HepG2 (cell line): Measurements from ENCODE around the gene CELF5. TPM values are rescaled to one million over a fixed set of nuclear protein-coding genes. Genes with fewer than 3 reads are reported as not detected.

Experiments used
- ATAC-seq: fragments of 200-7000 bp; cut with Tn5 transposase; 3 replicates; pipeline ENCODE4 v1.9.1; 2020; ENCODE audit warnings: mild to moderate bottlenecking, moderate library complexity
- BruUV-seq: library from RNA; stranded (reverse); fragments of 400-500 nt; replicated peaks from 2 replicates; lab custom pipeline; 2021; lab: Mats Ljungman, UMichigan
- CTCF ChIA-PET: fragments of 300-600 bp; formaldehyde crosslinking; extraction: SDS; loops from one replicate; lab custom pipeline; 2021; ENCODE audit warnings: low total read pairs, inconsistent platforms, low intra/inter-chr PET ratio; lab: Yijun Ruan, JAX
- POLR2A ChIA-PET: fragments of 350-600 bp; sonication (Branson Sonifier 250); formaldehyde crosslinking; loops from one replicate; lab custom pipeline; 2020; ENCODE audit warnings: antibody characterized with exemption, inconsistent platforms; lab: Yijun Ruan, JAX
- DNase-seq: peaks from one replicate; pipeline ENCODE4 v3.0.0-alpha.2; 2015; ENCODE audit warnings: low spot score
- FAIRE-seq: peaks from 3 replicates; lab custom pipeline; 2011; peaks lifted over from hg19 to GRCh38; lab: Jason Lieb, UNC
- H2AFZ ChIP-seq: one replicate; pipeline ENCODE4 v1.6.1; 2011; ENCODE audit warnings: low read length, inconsistent platforms
- H3K27ac ChIP-seq: fragments of 300-600 bp; 3 replicates; pipeline ENCODE4 v1.8.0; 2011; ENCODE audit warnings: mixed run types, mild to moderate bottlenecking, mixed read lengths, low read length, inconsistent platforms; ENCODE audit not compliant: insufficient read depth; ENCODE audit errors: extremely low read length
- H3K27me3 ChIP-seq, 2 experiments: fragments of 200-600 bp in 1 of 2; 2 replicates in 1 of 2; 3 replicates in 1 of 2; pipeline versions ENCODE4 v1.6.0 to v1.8.0; 2011; ENCODE audit warnings: low read length in 2 of 2, mild to moderate bottlenecking in 2 of 2, moderate library complexity in 2 of 2, inconsistent platforms in 1 of 2; ENCODE audit not compliant: insufficient read depth in 2 of 2, control insufficient read depth in 1 of 2
- H3K36me3 ChIP-seq, 2 experiments: fragments of 200-600 bp in 1 of 2; replicated peaks in 1 of 2; 2 replicates in 1 of 2; 3 replicates in 1 of 2; pipeline versions ENCODE4 v1.5.1 to v1.8.0; 2011; ENCODE audit warnings: low read length in 2 of 2, inconsistent platforms in 1 of 2; ENCODE audit not compliant: insufficient read depth in 2 of 2, control insufficient read depth in 1 of 2
- H3K4me1 ChIP-seq: 2 replicates; pipeline ENCODE4 v1.5.1; 2012; ENCODE audit warnings: low read length, inconsistent platforms; ENCODE audit not compliant: insufficient read depth
- H3K4me2 ChIP-seq: 2 replicates; pipeline ENCODE4 v1.6.0; 2011; ENCODE audit warnings: low read depth, low read length, inconsistent platforms
- H3K4me3 ChIP-seq, 3 experiments: fragments of 200-600 bp in 1 of 3; sonication (generic), shearing (Covaris generic) in 1 of 3; replicated peaks in 1 of 3; 2 replicates each; pipeline ENCODE4 v1.5.1; 2011 to 2016; ENCODE audit warnings: low read length in 3 of 3, inconsistent platforms in 2 of 3, low read depth in 2 of 3, mild to moderate bottlenecking in 2 of 3, control low read depth in 1 of 3, mixed read lengths in 1 of 3; ENCODE audit not compliant: insufficient read depth in 1 of 3
- H3K79me2 ChIP-seq: one replicate; pipeline ENCODE4 v1.6.1; 2011; ENCODE audit warnings: low read length, inconsistent platforms; ENCODE audit not compliant: insufficient read depth
- H3K9ac ChIP-seq: 2 replicates; pipeline ENCODE4 v1.6.0; 2011; ENCODE audit warnings: mild to moderate bottlenecking, low read depth, low read length, inconsistent platforms; ENCODE audit not compliant: insufficient read depth
- H3K9me3 ChIP-seq: 2 replicates; pipeline ENCODE4 v1.5.1; 2012; ENCODE audit warnings: mild to moderate bottlenecking, low read length
- H4K20me1 ChIP-seq: 2 replicates; pipeline ENCODE4 v1.6.0; 2011; ENCODE audit warnings: inconsistent platforms, mild to moderate bottlenecking, low read length, moderate library complexity; ENCODE audit not compliant: insufficient read depth
- BHLHE40 ChIP-seq: IDR thresholded peaks from 2 replicates; pipeline ENCODE4 v1.6.1; 2011; ENCODE audit warnings: low read length, improper control_type of control experiment
- MAF1 ChIP-seq: sonication (generic); formaldehyde crosslinking; IDR thresholded peaks from 2 replicates; pipeline ENCODE4 v1.5.0; 2020; ENCODE audit warnings: missing genetic modification reagents, borderline replicate concordance
- SMC3 ChIP-seq: IDR thresholded peaks from 2 replicates; pipeline ENCODE4 v1.6.1; 2011; ENCODE audit warnings: low read length, improper control_type of control experiment
- ZC3H13 ChIP-seq: sonication (generic); formaldehyde crosslinking; IDR thresholded peaks from 2 replicates; pipeline ENCODE4 v1.8.1; 2023; ENCODE audit warnings: mild to moderate bottlenecking, missing genetic modification reagents, moderate library complexity
- WGBS: methylation state at CpG from one replicate; pipeline ENCODE4 v1.1.6; 2017; ENCODE audit warnings: low lambda C conversion rate; 5-methylcytosine and 5-hydroxymethylcytosine counted together
- in situ Hi-C: cut with HindIII; loops from 2 replicates; pipeline ENCODE4 v1.10.0; 2017; ENCODE audit warnings: low pct_unique_long_range_greater_than_20kb; ENCODE audit not compliant: extremely low pct_ligation_motif_present
- intact Hi-C: fragments of 100-400 bp; cut with micrococcal nuclease; formaldehyde crosslinking; loops from one replicate; pipeline ENCODE4 v1.10.0; 2022; ENCODE audit not compliant: unreplicated experiment
- polyA plus RNA-seq, 8 experiments: library from polyadenylated mRNA; depleted of rRNA in 3 of 8; stranded (reverse) in 7 of 8; unstranded in 1 of 8; fragments of >200 nt; fragmentation: Illumina TruSeq in 4 of 8; extraction: Trizol in 4 of 8; gene quantifications; 2 replicates each; pipeline versions ENCODE4 v1.2.1 to v1.2.3, GENCODE V29; 2011 to 2016; ENCODE audit warnings: low read depth in 4 of 8, missing spikeins in 1 of 8, mixed read lengths in 1 of 8; ENCODE audit not compliant: insufficient read depth in 1 of 8
- total RNA-seq, 5 experiments: library from RNA; depleted of rRNA; stranded (reverse); fragments of >200 nt; fragmentation: Illumina TruSeq; extraction: Trizol; gene quantifications; 2 replicates each; pipeline ENCODE4 v1.2.3, GENCODE V29; 2016; ENCODE audit warnings: low read depth in 1 of 5
- TF ChIP-seq, protein P1 (sequence below): sonication (generic); formaldehyde crosslinking; IDR thresholded peaks from one replicate; pipeline ENCODE4 v1.5.1; 2020; ENCODE audit warnings: mild to moderate bottlenecking, missing genetic modification reagents; ENCODE audit errors: not compliant biosample characterization
- TF ChIP-seq, protein P2 (sequence below): sonication (generic); formaldehyde crosslinking; IDR thresholded peaks from 2 replicates; pipeline ENCODE4 v1.4.0; 2020; ENCODE audit warnings: missing genetic modification reagents

Gene CELF5
- total and polyA plus RNA-seq, 2 of the 13 experiments (the other 11 are each of a cell fraction or from before 2014, with no cell fraction given): 0.31 to 0.84 TPM

DNA sequence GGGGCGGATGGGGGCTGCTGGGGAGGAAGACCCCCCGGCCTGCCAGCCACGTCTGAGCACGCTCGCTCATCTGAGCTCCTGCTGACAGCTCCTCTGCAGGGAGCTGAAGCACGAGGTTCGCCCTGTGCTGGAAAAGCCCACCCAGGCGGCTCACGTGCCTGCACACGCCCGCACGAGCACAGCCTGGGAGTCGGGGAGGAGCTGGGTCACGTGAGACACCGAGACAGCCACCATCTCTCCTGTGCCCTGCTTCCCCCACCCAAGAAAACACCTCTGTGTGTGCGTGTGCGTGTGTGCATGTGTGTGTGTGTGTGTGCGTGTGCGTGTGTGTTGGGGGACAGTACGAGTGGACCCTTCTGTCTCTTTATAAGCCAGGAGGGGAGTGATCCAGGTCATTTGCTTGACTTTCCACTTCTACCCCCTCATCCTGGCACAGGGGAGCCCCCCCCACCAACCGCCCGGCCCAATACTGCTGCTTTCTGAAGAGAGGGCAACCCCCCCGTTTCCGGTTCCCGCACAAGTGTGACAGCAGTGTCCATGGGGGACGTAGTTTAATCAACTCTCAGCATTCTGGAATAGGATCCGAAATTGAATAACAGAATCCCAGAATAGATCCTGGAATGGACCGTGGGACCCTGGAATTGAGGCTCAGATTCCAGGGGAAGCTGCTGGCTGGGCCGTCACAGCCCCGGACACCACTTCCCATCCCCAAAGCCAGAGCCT is 42.5 kb downstream of the CELF5 start:
- ChIA-PET POLR2A (no interaction called here), CTCF (no interaction called here)
- Histone ChIP-seq H3K9me3 (no peaks in the 10 kb centered on the region), H3K9ac (no peak overlapping the region), H3K4me2 (no peak overlapping the region), H3K4me1 (no peaks in the 10 kb centered on the region), H4K20me1 (no peaks in the 10 kb centered on the region), H3K4me3 (no peak overlapping the region), H3K27ac (no peak overlapping the region), H2AFZ (no peak overlapping the region), H3K36me3 (no peaks in the 10 kb centered on the region), H3K79me2 (no peaks in the 10 kb centered on the region), H3K27me3 (peaks cover 3 to 38% of the 10 kb centered on the region in 2 experiments; a peak in 4 of 5 replicates)
- in situ Hi-C loops: no loop called here
- no TSS peak for BruUV-seq
- TF ChIP-seq ZC3H13 (CRISPR knock-in tag) (no peak), BHLHE40 (peak; percentile 58)
- ATAC-seq (no peak), DNase-seq (no peak), FAIRE-seq (no peak)
- intact Hi-C loops: no loop called here
- 33% methylated on average over 21 of the region's 30 CpGs for WGBS

DNA sequence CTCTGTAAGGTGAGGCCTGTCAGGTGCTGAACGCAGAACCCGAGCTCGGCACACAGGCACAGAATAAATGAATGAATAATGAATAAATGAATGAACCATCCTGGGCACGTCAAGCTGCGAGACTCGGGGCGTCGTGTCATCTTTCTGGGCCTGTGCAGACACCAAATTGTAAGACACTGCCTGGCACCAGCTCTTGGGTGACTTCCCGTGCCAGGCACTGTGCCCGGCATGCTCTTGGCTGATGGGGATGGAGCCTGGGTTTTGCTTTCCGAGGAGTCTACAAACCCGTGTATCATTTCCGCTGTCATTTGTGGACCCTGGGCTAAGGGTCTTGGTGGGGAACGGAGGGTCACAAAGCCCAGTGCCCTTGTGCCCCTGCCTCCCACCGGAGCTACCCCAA is 43.9 kb downstream of the CELF5 start:
- FAIRE-seq (no peak), DNase-seq (no peak), ATAC-seq (no peak)
- Histone ChIP-seq H3K4me3 (no peak overlapping the region), H3K27me3 (peaks cover 5 to 42% of the 10 kb centered on the region in 2 experiments; a peak in 4 of 5 replicates), H2AFZ (no peak overlapping the region), H3K9ac (no peak overlapping the region), H3K27ac (no peak overlapping the region), H3K9me3 (no peaks in the 10 kb centered on the region), H3K79me2 (no peaks in the 10 kb centered on the region), H3K4me1 (no peaks in the 10 kb centered on the region), H4K20me1 (no peaks in the 10 kb centered on the region), H3K36me3 (no peaks in the 10 kb centered on the region), H3K4me2 (no peak overlapping the region)
- BruUV-seq: no TSS peak
- 28% methylated on average over 11 of the region's 15 CpGs for WGBS
- ChIA-PET POLR2A (no interaction called here), CTCF (no interaction called here)
- in situ Hi-C loops: no loop called here
- intact Hi-C loops: no loop called here
- TF ChIP-seq, protein P1, sequence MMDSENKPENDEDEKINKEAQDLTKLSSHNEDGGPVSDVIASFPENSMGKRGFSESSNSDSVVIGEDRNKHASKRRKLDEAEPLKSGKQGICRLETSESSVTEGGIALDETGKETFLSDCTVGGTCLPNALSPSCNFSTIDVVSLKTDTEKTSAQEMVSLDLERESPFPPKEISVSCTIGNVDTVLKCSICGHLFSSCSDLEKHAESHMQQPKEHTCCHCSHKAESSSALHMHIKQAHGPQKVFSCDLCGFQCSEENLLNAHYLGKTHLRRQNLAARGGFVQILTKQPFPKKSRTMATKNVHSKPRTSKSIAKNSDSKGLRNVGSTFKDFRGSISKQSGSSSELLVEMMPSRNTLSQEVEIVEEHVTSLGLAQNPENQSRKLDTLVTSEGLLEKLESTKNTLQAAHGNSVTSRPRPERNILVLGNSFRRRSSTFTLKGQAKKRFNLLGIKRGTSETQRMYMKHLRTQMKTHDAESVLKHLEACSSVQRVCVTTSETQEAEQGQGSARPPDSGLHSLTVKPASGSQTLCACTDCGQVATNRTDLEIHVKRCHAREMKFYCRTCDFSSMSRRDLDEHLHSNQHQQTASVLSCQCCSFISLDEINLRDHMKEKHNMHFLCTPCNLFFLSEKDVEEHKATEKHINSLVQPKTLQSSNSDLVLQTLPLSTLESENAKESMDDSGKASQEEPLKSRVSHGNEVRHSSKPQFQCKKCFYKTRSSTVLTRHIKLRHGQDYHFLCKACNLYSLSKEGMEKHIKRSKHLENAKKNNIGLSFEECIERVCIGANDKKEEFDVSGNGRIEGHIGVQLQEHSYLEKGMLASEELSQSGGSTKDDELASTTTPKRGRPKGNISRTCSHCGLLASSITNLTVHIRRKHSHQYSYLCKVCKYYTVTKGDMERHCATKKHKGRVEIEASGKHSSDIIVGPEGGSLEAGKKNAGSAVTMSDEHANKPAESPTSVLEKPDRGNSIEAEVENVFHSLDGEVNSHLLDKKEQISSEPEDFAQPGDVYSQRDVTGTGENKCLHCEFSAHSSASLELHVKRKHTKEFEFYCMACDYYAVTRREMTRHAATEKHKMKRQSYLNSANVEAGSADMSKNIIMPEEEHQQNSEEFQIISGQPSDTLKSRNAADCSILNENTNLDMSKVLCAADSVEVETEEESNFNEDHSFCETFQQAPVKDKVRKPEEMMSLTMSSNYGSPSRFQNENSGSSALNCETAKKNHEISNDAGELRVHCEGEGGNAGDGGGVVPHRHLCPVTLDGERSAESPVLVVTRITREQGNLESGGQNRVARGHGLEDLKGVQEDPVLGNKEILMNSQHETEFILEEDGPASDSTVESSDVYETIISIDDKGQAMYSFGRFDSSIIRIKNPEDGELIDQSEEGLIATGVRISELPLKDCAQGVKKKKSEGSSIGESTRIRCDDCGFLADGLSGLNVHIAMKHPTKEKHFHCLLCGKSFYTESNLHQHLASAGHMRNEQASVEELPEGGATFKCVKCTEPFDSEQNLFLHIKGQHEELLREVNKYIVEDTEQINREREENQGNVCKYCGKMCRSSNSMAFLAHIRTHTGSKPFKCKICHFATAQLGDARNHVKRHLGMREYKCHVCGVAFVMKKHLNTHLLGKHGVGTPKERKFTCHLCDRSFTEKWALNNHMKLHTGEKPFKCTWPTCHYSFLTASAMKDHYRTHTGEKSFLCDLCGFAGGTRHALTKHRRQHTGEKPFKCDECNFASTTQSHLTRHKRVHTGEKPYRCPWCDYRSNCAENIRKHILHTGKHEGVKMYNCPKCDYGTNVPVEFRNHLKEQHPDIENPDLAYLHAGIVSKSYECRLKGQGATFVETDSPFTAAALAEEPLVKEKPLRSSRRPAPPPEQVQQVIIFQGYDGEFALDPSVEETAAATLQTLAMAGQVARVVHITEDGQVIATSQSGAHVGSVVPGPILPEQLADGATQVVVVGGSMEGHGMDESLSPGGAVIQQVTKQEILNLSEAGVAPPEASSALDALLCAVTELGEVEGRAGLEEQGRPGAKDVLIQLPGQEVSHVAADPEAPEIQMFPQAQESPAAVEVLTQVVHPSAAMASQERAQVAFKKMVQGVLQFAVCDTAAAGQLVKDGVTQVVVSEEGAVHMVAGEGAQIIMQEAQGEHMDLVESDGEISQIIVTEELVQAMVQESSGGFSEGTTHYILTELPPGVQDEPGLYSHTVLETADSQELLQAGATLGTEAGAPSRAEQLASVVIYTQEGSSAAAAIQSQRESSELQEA (CRISPR knock-in tag): no peak
- TF ChIP-seq MAF1 (CRISPR knock-in tag): no peak
- no peak for TF ChIP-seq SMC3
- TF ChIP-seq, protein P2, sequence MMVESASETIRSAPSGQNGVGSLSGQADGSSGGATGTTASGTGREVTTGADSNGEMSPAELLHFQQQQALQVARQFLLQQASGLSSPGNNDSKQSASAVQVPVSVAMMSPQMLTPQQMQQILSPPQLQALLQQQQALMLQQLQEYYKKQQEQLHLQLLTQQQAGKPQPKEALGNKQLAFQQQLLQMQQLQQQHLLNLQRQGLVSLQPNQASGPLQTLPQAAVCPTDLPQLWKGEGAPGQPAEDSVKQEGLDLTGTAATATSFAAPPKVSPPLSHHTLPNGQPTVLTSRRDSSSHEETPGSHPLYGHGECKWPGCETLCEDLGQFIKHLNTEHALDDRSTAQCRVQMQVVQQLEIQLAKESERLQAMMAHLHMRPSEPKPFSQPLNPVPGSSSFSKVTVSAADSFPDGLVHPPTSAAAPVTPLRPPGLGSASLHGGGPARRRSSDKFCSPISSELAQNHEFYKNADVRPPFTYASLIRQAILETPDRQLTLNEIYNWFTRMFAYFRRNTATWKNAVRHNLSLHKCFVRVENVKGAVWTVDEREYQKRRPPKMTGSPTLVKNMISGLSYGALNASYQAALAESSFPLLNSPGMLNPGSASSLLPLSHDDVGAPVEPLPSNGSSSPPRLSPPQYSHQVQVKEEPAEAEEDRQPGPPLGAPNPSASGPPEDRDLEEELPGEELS (CRISPR knock-in tag): no peak
